Kidney (tissue), 14 donors: Measurements from ENCODE around the gene KIF26B. TPM values are rescaled to one million over a fixed set of nuclear protein-coding genes. Genes with fewer than 3 reads are reported as not detected.

Experiments used
- DNase-seq, 5 donors: peaks; one replicate each; pipeline ENCODE4 v3.0.0-alpha.2; 2013 to 2020
- FAIRE-seq: peaks from 2 replicates; lab custom pipeline; 2012; peaks lifted over from hg19 to GRCh38; lab: Jason Lieb, UNC
- H3K27ac ChIP-seq, 2 donors: one replicate each; pipeline ENCODE4 v1.7.0; 2013; ENCODE audit warnings: low read depth in 2 of 2, low read length in 2 of 2, inconsistent platforms in 1 of 2
- H3K27me3 ChIP-seq: one replicate; pipeline ENCODE4 v1.7.1; 2013; ENCODE audit warnings: low read length, inconsistent platforms; ENCODE audit not compliant: control insufficient read depth, insufficient read depth
- H3K36me3 ChIP-seq, 3 donors: one replicate each; pipeline versions ENCODE4 v1.7.0 to v1.7.1; 2013; ENCODE audit warnings: low read length in 3 of 3, control low read depth in 1 of 3, inconsistent platforms in 1 of 3; ENCODE audit not compliant: insufficient read depth in 3 of 3, control insufficient read depth in 2 of 3
- H3K4me1 ChIP-seq, 3 donors: one replicate each; pipeline versions ENCODE4 v1.7.0 to v1.7.1; 2013; ENCODE audit warnings: low read length in 3 of 3, inconsistent platforms in 1 of 3, low read depth in 1 of 3; ENCODE audit not compliant: control insufficient read depth in 2 of 3, insufficient read depth in 2 of 3
- H3K4me3 ChIP-seq, 3 donors: one replicate each; pipeline versions ENCODE4 v1.7.0 to v1.8.1; 2013; ENCODE audit warnings: low read length in 3 of 3, control low read depth in 1 of 3, inconsistent platforms in 1 of 3
- H3K9ac ChIP-seq, 3 donors: one replicate each; pipeline versions ENCODE4 v1.7.0 to v1.7.1; 2013; ENCODE audit warnings: low read length in 3 of 3, control low read depth in 1 of 3, inconsistent platforms in 1 of 3
- H3K9me3 ChIP-seq, 3 donors: one replicate each; pipeline versions ENCODE4 v1.7.0 to v1.7.1; 2013; ENCODE audit warnings: low read length in 3 of 3, control low read depth in 1 of 3, inconsistent platforms in 1 of 3; ENCODE audit not compliant: control insufficient read depth in 2 of 3, insufficient read depth in 1 of 3
- CTCF ChIP-seq: IDR thresholded peaks from 3 replicates; pipeline ENCODE4 v1.5.1; 2012; ENCODE audit warnings: mild to moderate bottlenecking, moderate library complexity, borderline replicate concordance; ENCODE audit not compliant: insufficient read depth; ENCODE audit errors: extremely low read depth
- intact Hi-C: fragments of 100-400 bp; cut with DNase I; formaldehyde crosslinking; loops from one replicate; pipeline ENCODE4 v1.11.1; 2022
- polyA plus RNA-seq: library from polyadenylated mRNA; stranded (reverse); fragments of 350-450 nt; fragmentation: Illumina TruSeq; extraction: RNeasy Lipid Tissue Mini Kit (QIAGEN cat#74804); gene quantifications from one replicate; pipeline ENCODE4 v1.2.3, GENCODE V29; 2014; ENCODE audit warnings: low read depth, low replicate concordance; ENCODE audit not compliant: insufficient read depth
- total RNA-seq: library from RNA; stranded (reverse); fragmentation: NEBNext Ultra II Directional; extraction: Animal tissue kit (Norgen Biotek cat#: 25700); gene quantifications from one replicate; pipeline ENCODE4 v1.2.1, GENCODE V29; 2021
- donor health status: control.
- donor health status: control.
- donor health status: control.
- donor health status: control.
- donor health status: control.
- donor health status: DM: yes; HTN: yes; CAD: no.
- donor health status: Normal renal cell carcinoma (clear cell type).

Gene KIF26B
- total and polyA plus RNA-seq, 2 donors from 2014 or later, result 0.52 to 10.7 TPM

GRCh38 chr1:245188403-245188802, 33.6 kb downstream of the KIF26B start:
- no peak for TF ChIP-seq CTCF
- Histone ChIP-seq H3K4me1 (no peaks in the 10 kb centered on the region), H3K27ac (no peak overlapping the region), H3K9me3 (no peaks in the 10 kb centered on the region), H3K9ac (no peak overlapping the region), H3K4me3 (no peak overlapping the region), H3K36me3 (peaks cover 0 to 2% (median 0%) of the 10 kb centered on the region in 3 donors), H3K27me3 (no peaks in the 10 kb centered on the region)
- DNase-seq, result no peak
- intact Hi-C loops, result no loop called here
- no peak for FAIRE-seq

- no peak for FAIRE-seq
- Histone ChIP-seq H3K9me3 (no peaks in the 10 kb centered on the region), H3K27me3 (no peaks in the 10 kb centered on the region), H3K36me3 (no peaks in the 10 kb centered on the region), H3K9ac (no peak overlapping the region), H3K4me1 (peaks cover 0 to 2% (median 0%) of the 10 kb centered on the region in 3 donors), H3K27ac (no peak overlapping the region), H3K4me3 (no peak overlapping the region)
- TF ChIP-seq CTCF, result no peak
- intact Hi-C loops, result no loop called here
- no peak for DNase-seq
These were observed 40.6 kb downstream of the KIF26B start for GRCh38 chr1:245195398-245195797.

- no peaks in the 10 kb centered on the region for H3K36me3 ChIP-seq
- intact Hi-C loops, result no loop called here
- no peak overlapping the region for H3K27ac ChIP-seq
- H3K9me3 ChIP-seq, result no peaks in the 10 kb centered on the region
- H3K9ac ChIP-seq, result no peak overlapping the region
- no peak for TF ChIP-seq CTCF
- FAIRE-seq, result no peak
- H3K4me1 ChIP-seq, result peaks cover 0 to 2% (median 0%) of the 10 kb centered on the region in 3 donors
- H3K27me3 ChIP-seq, result no peaks in the 10 kb centered on the region
- no peak overlapping the region for H3K4me3 ChIP-seq
- DNase-seq, result no peak
These were observed 42.3 kb downstream of the KIF26B start for GRCh38 chr1:245197121-245197520.

GRCh38 chr1:245197911-245198379, 43.2 kb downstream of the KIF26B start:
- TF ChIP-seq CTCF, result no peak
- intact Hi-C loops, result no loop called here
- Histone ChIP-seq H3K4me3 (peak overlapping the region in 1 of 3 donors; percentile 33), H3K27me3 (no peaks in the 10 kb centered on the region), H3K4me1 (peaks cover 0 to 2% (median 0%) of the 10 kb centered on the region in 3 donors), H3K9ac (no peak overlapping the region), H3K36me3 (no peaks in the 10 kb centered on the region), H3K9me3 (no peaks in the 10 kb centered on the region), H3K27ac (no peak overlapping the region)
- DNase-seq, result no peak
- FAIRE-seq, result no peak
